OCI-LY7 (cell line): ENCODE measurements around the gene SLC66A2. TPM values are rescaled to one million over a fixed set of nuclear protein-coding genes. Genes with fewer than 3 reads are reported as not detected.

Source experiments
- BruUV-seq: library from RNA; stranded (reverse); fragments of 400-500 nt; replicated peaks from 2 replicates; lab custom pipeline; 2021; lab: Mats Ljungman, UMichigan
- CTCF ChIA-PET: fragments of 300-600 bp; sonication (Branson Sonifier 250); formaldehyde crosslinking; loops from one replicate; lab custom pipeline; 2022; ENCODE audit warnings: antibody characterized with exemption; ENCODE audit not compliant: unreplicated experiment; lab: Charles Lee
- POLR2A ChIA-PET: fragments of 300-600 bp; sonication (Branson Sonifier 250); formaldehyde crosslinking; loops from one replicate; lab custom pipeline; 2022; ENCODE audit warnings: antibody characterized with exemption; lab: Charles Lee
- DNase-seq: peaks from one replicate; pipeline ENCODE4 v3.0.0-alpha.2; 2015; ENCODE audit warnings: low spot score
- H2AFZ ChIP-seq: fragments of 200-600 bp; sonication (generic), shearing (Covaris generic); 2 replicates; pipeline ENCODE4 v1.6.1; 2014; ENCODE audit warnings: mild to moderate bottlenecking, antibody characterized with exemption, low read length, moderate library complexity
- H3K27ac ChIP-seq: fragments of 200-600 bp; sonication (generic); 2 replicates; pipeline ENCODE4 v1.5.1; 2014; ENCODE audit warnings: mixed run types, low read depth, mild to moderate bottlenecking, moderate library complexity, low read length, inconsistent platforms; ENCODE audit not compliant: poor library complexity, severe bottlenecking
- H3K36me3 ChIP-seq: fragments of 200-600 bp; sonication (generic); 2 replicates; pipeline ENCODE4 v1.6.1; 2014; ENCODE audit warnings: mild to moderate bottlenecking, antibody characterized with exemption, low read length, moderate library complexity, mixed read lengths; ENCODE audit not compliant: insufficient read depth
- H3K4me1 ChIP-seq: fragments of 200-600 bp; sonication (generic); 2 replicates; pipeline ENCODE4 v1.5.1; 2014; ENCODE audit warnings: mild to moderate bottlenecking, low read length; ENCODE audit not compliant: insufficient read depth, poor library complexity, severe bottlenecking
- H3K4me2 ChIP-seq: fragments of 200-600 bp; sonication (generic); 2 replicates; pipeline ENCODE4 v1.6.1; 2014; ENCODE audit warnings: mild to moderate bottlenecking, low read length
- H3K4me3 ChIP-seq: fragments of 200-600 bp; sonication (generic); 2 replicates; pipeline ENCODE4 v1.5.1; 2014; ENCODE audit warnings: mild to moderate bottlenecking, low read depth, low read length; ENCODE audit not compliant: poor library complexity, severe bottlenecking
- H3K79me2 ChIP-seq: fragments of 200-600 bp; sonication (generic); 2 replicates; pipeline ENCODE4 v1.6.1; 2016; ENCODE audit warnings: low read depth, mild to moderate bottlenecking, low read length, moderate library complexity, mixed read lengths; ENCODE audit not compliant: insufficient read depth
- H3K9me2 ChIP-seq: fragments of 200-600 bp; sonication (generic); 2 replicates; pipeline ENCODE4 v1.6.1; 2016; ENCODE audit warnings: mild to moderate bottlenecking, low read length, mixed read lengths; ENCODE audit not compliant: insufficient read depth
- H3K9me3 ChIP-seq: fragments of 200-600 bp; sonication (generic); 2 replicates; pipeline ENCODE4 v1.6.1; 2014; ENCODE audit warnings: mild to moderate bottlenecking, mixed run types, low read length, mixed read lengths
- H4K20me1 ChIP-seq: fragments of 200-600 bp; sonication (generic); 2 replicates; pipeline ENCODE4 v1.6.1; 2014; ENCODE audit warnings: mild to moderate bottlenecking, antibody characterized with exemption, low read length, moderate library complexity, mixed read lengths; ENCODE audit not compliant: insufficient read depth
- EZH2phosphoT487 ChIP-seq: fragments of 200-600 bp; sonication (generic); IDR thresholded peaks from 2 replicates; pipeline ENCODE4 v1.6.1; 2018; ENCODE audit warnings: low read depth, borderline replicate concordance, mild to moderate bottlenecking, mixed run types, antibody characterized with exemption, low read length, moderate library complexity, mixed read lengths
- intact Hi-C: fragments of 100-400 bp; cut with micrococcal nuclease; formaldehyde crosslinking; loops from one replicate; pipeline ENCODE4 v1.10.0; 2022; ENCODE audit not compliant: unreplicated experiment
- total RNA-seq, 2 experiments: library from RNA; depleted of rRNA in 1 of 2; stranded (reverse); fragments of >200 nt in 1 of 2; shearing (Covaris generic) in 1 of 2; gene quantifications; 2 replicates each; pipeline ENCODE4 v1.2.3, GENCODE V29; 2014 to 2022
- TF ChIP-seq, protein P1 (sequence below): fragments of 200-600 bp; sonication (generic); conservative IDR thresholded peaks from 2 replicates; pipeline ENCODE4 v1.5.1; 2014; ENCODE audit warnings: mild to moderate bottlenecking, antibody characterized with exemption, low read length, moderate library complexity, mixed read lengths

The SLC66A2 gene
- total RNA-seq, 2 experiments from 2014 or later = 14.5 to 17.9 TPM

DNA sequence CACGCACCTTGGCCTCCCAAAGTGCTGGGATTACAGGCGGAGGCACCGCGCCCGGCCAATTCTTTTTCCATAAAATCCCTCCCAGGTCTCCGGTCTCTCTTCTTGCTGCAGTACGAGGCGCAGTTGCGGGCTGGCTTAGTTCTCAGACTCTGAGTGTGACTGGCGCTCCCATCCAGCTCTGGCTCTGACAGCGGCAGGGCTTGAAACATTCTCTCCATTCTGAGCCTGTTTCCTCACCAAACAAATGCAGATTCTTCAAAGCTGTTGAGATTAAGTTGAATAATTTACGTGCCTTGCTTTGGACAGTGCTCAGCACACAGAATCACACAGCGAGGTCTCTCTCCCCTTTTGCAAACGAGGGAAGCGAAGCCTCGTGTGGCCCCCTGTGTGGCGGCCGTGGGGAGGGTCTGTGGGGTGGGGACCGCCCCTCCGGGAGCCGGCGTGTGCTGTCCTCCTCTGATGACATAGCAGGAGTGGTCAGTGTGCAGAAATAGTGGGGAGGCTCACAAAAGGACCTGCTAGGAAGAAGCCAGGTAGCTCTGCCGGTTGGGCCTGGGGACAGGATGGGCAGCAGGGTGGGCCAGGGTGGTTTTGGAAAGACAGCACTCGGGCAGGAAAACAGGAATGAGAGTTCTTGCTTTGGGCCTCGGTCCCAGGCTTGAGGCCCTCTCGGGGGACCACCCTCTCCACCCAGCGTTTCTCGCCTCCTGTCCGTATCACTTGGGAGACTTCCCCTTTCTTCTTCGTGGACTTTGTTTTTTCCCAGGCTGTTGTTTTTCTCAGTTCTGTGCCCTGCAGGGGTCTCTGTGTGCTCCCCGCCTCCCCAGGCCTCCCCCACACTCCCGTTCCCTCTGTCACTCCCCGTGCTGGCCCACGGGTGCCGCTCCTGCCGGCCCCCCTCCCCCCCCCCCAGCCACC lies 78.7 kb downstream of the SLC66A2 start:
- H3K9me3 ChIP-seq = no peaks in the 10 kb centered on the region
- intact Hi-C loops = no loop called here
- no peak for TF ChIP-seq EZH2phosphoT487
- TF ChIP-seq, protein P1, sequence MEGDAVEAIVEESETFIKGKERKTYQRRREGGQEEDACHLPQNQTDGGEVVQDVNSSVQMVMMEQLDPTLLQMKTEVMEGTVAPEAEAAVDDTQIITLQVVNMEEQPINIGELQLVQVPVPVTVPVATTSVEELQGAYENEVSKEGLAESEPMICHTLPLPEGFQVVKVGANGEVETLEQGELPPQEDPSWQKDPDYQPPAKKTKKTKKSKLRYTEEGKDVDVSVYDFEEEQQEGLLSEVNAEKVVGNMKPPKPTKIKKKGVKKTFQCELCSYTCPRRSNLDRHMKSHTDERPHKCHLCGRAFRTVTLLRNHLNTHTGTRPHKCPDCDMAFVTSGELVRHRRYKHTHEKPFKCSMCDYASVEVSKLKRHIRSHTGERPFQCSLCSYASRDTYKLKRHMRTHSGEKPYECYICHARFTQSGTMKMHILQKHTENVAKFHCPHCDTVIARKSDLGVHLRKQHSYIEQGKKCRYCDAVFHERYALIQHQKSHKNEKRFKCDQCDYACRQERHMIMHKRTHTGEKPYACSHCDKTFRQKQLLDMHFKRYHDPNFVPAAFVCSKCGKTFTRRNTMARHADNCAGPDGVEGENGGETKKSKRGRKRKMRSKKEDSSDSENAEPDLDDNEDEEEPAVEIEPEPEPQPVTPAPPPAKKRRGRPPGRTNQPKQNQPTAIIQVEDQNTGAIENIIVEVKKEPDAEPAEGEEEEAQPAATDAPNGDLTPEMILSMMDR = no peak
- H3K4me1 ChIP-seq = no peaks in the 10 kb centered on the region
- no peak overlapping the region for H3K27ac ChIP-seq
- H3K9me2 ChIP-seq = no peaks in the 10 kb centered on the region
- DNase-seq = no peak
- H4K20me1 ChIP-seq = no peaks in the 10 kb centered on the region
- H3K36me3 ChIP-seq = no peaks in the 10 kb centered on the region
- H3K4me2 ChIP-seq = no peak overlapping the region
- no peaks in the 10 kb centered on the region for H3K79me2 ChIP-seq
- no peak overlapping the region for H2AFZ ChIP-seq
- POLR2A ChIA-PET = no interaction called here
- CTCF ChIA-PET = no interaction called here
- BruUV-seq = no TSS peak
- H3K4me3 ChIP-seq = no peak overlapping the region

DNA sequence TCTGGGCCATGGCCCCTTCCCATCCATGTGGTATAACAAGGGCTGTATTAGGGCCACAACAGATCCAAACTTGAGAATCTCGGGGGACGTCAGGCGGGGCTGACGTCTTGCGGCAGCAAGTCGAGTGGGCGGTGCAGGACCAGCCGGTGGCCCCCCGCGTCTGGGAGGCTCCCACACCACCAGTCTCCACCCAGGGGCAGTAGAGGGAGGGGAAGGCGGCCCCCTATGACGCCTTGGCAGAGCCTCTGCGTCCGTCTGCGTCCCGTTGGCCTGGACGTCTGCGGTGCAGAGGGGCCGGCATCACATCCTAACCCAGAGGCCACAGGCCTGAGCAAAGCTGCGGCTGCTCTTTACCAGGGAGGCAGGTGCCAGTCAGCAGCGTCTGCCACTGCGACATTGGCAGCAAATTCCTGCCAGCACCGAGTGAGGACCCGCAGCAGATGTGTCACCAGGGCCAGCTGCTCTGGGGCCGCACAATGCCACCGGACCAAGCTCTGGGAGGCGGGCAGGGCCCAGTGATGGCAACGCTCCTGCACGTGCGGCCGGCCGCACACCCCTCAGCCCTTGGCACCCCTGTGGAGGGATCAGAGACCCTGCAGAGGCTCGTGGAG lies 79.9 kb downstream of the SLC66A2 start:
- ChIA-PET POLR2A (no interaction called here), CTCF (no interaction called here)
- Histone ChIP-seq H3K4me1 (no peaks in the 10 kb centered on the region), H3K79me2 (no peaks in the 10 kb centered on the region), H2AFZ (no peak overlapping the region), H3K9me3 (no peaks in the 10 kb centered on the region), H4K20me1 (no peaks in the 10 kb centered on the region), H3K27ac (no peak overlapping the region), H3K4me3 (no peak overlapping the region), H3K4me2 (no peak overlapping the region), H3K9me2 (no peaks in the 10 kb centered on the region), H3K36me3 (no peaks in the 10 kb centered on the region)
- no peak for TF ChIP-seq EZH2phosphoT487
- TF ChIP-seq, protein P1 = no peak
- no TSS peak for BruUV-seq
- no peak for DNase-seq
- intact Hi-C loops = no loop called here

DNA sequence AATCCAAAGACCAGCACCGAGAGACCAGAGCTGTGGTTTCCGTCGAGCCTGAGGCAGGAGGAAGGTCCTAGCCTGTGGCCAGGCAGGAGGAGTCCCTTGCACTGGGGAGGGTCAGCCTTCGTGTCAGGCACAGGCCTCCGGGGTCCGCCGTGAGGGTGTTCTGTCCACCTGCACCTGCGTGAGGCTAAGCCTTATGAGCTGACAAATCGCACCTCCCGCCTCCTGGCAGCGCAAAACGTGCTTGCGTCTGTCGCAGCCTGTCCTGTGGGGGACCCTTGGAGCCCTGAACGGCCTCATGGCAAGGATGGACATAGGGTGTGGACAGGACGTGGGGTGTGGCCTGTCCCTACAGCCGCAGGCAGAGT lies 80.4 kb downstream of the SLC66A2 start:
- Histone ChIP-seq H2AFZ (no peak overlapping the region), H3K4me2 (no peak overlapping the region), H3K36me3 (no peaks in the 10 kb centered on the region), H3K27ac (no peak overlapping the region), H3K9me2 (no peaks in the 10 kb centered on the region), H3K79me2 (no peaks in the 10 kb centered on the region), H4K20me1 (no peaks in the 10 kb centered on the region), H3K9me3 (no peaks in the 10 kb centered on the region), H3K4me3 (no peak overlapping the region), H3K4me1 (no peaks in the 10 kb centered on the region)
- intact Hi-C loops = no loop called here
- TF ChIP-seq, protein P1 = no peak
- no peak for TF ChIP-seq EZH2phosphoT487
- ChIA-PET POLR2A (no interaction called here), CTCF (no interaction called here)
- BruUV-seq = no TSS peak
- DNase-seq = no peak
